ENCODE results near the gene MCRIP2. TPM values are rescaled to one million over a fixed set of nuclear protein-coding genes. Genes with fewer than 3 reads are reported as not detected.

The MCRIP2 gene
- total RNA-seq, 1 donor from 2014 or later, result 20.9 TPM

- H3K36me3 Mint-ChIP-seq (ENCODE audit: low read depth, unreplicated experiment), result no peaks in the 10 kb centered on the region
- H3K4me3 ChIP-seq (ENCODE audit: insufficient read depth, low read depth, low read length), result no peak overlapping the region
- H3K27me3 ChIP-seq (ENCODE audit: insufficient read depth, low read length), result no peaks in the 10 kb centered on the region
- peaks cover 17% of the 10 kb centered on the region for H3K4me1 ChIP-seq (ENCODE audit: insufficient read depth, low read length)
- no peak overlapping the region for H3K4me3 Mint-ChIP-seq (ENCODE audit: unreplicated experiment)
- H2AFZ ChIP-seq (ENCODE audit: low read depth, low read length), result no peak overlapping the region
- H3K27ac Mint-ChIP-seq (ENCODE audit: unreplicated experiment), result no peak overlapping the region
- no peak for TF ChIP-seq CTCF (IDR thresholded peaks at IDR 0.05; ENCODE audit: insufficient read depth, low read depth, low read length)
- no peak for TF ChIP-seq EZH2 (IDR thresholded peaks at IDR 0.05; ENCODE audit: insufficient read depth, low read length)
- no peaks in the 10 kb centered on the region for H3K27me3 Mint-ChIP-seq (ENCODE audit: low read depth, unreplicated experiment)
- H4K20me1 ChIP-seq (ENCODE audit: insufficient read depth, low read length), result no peaks in the 10 kb centered on the region
- H3K9me3 ChIP-seq (ENCODE audit: insufficient read depth, low read depth, low read length), result no peaks in the 10 kb centered on the region
- H3K9me3 Mint-ChIP-seq (ENCODE audit: unreplicated experiment), result no peaks in the 10 kb centered on the region
- DNase-seq (ENCODE audit: low read depth) (no peak), FAIRE-seq (no peak)
- H3K27ac ChIP-seq (ENCODE audit: low read depth, low read length), result no peak overlapping the region
- no peaks in the 10 kb centered on the region for H3K36me3 ChIP-seq (ENCODE audit: insufficient read depth, low read length)
- H3K79me2 ChIP-seq (ENCODE audit: insufficient read depth, low read length), result peaks cover 16% of the 10 kb centered on the region
- H3K4me1 Mint-ChIP-seq (ENCODE audit: low read depth, unreplicated experiment), result no peaks in the 10 kb centered on the region
- no peak overlapping the region for H3K4me2 ChIP-seq (ENCODE audit: low read length)
- no peak overlapping the region for H3K9ac ChIP-seq (ENCODE audit: low read length)
Measured at GRCh38 chr16:645852-646678, 4.4 kb downstream of the MCRIP2 start.

GRCh38 chr16:646679-647172 lies 5.1 kb downstream of the MCRIP2 start:
- H2AFZ ChIP-seq (ENCODE audit: low read depth, low read length), result no peak overlapping the region
- H3K9me3 ChIP-seq (ENCODE audit: insufficient read depth, low read depth, low read length), result no peaks in the 10 kb centered on the region
- TF ChIP-seq EZH2 (IDR thresholded peaks at IDR 0.05; ENCODE audit: insufficient read depth, low read length), result no peak
- TF ChIP-seq CTCF (IDR thresholded peaks at IDR 0.05; ENCODE audit: insufficient read depth, low read depth, low read length), result no peak
- H3K4me1 ChIP-seq (ENCODE audit: insufficient read depth, low read length), result peaks cover 17% of the 10 kb centered on the region
- no peaks in the 10 kb centered on the region for H3K4me1 Mint-ChIP-seq (ENCODE audit: low read depth, unreplicated experiment)
- no peak overlapping the region for H3K27ac ChIP-seq (ENCODE audit: low read depth, low read length)
- H3K27ac Mint-ChIP-seq (ENCODE audit: unreplicated experiment), result no peak overlapping the region
- H3K79me2 ChIP-seq (ENCODE audit: insufficient read depth, low read length), result peaks cover 16% of the 10 kb centered on the region
- H3K4me2 ChIP-seq (ENCODE audit: low read length), result no peak overlapping the region
- H3K36me3 ChIP-seq (ENCODE audit: insufficient read depth, low read length), result no peaks in the 10 kb centered on the region
- no peaks in the 10 kb centered on the region for H4K20me1 ChIP-seq (ENCODE audit: insufficient read depth, low read length)
- no peaks in the 10 kb centered on the region for H3K36me3 Mint-ChIP-seq (ENCODE audit: low read depth, unreplicated experiment)
- no peak overlapping the region for H3K4me3 ChIP-seq (ENCODE audit: insufficient read depth, low read depth, low read length)
- FAIRE-seq (no peak), DNase-seq (ENCODE audit: low read depth) (no peak)
- no peaks in the 10 kb centered on the region for H3K27me3 Mint-ChIP-seq (ENCODE audit: low read depth, unreplicated experiment)
- H3K4me3 Mint-ChIP-seq (ENCODE audit: unreplicated experiment), result peak overlapping the region; percentile 60
- no peaks in the 10 kb centered on the region for H3K27me3 ChIP-seq (ENCODE audit: insufficient read depth, low read length)
- H3K9ac ChIP-seq (ENCODE audit: low read length), result no peak overlapping the region
- H3K9me3 Mint-ChIP-seq (ENCODE audit: unreplicated experiment), result no peaks in the 10 kb centered on the region

All from astrocyte (in vitro differentiated cells and primary cell).